ENCODE data around the gene SCUBE2.
"Not testable (repeated sequence)": the region's sequence is repeated elsewhere in the genome, so short reads cannot be mapped to it uniquely, and the experiment has no call there.

The SCUBE2 gene

GRCh38 chr11:9003573-9004182 lies 87.7 kb downstream of the SCUBE2 start, which contains the start of gene NRIP3:
Gene NRIP3 (minus strand): TSS chr11:9004001. CDS start chr11:9003935, 66 bp downstream.
- FAIRE-seq = no peak

DNA sequence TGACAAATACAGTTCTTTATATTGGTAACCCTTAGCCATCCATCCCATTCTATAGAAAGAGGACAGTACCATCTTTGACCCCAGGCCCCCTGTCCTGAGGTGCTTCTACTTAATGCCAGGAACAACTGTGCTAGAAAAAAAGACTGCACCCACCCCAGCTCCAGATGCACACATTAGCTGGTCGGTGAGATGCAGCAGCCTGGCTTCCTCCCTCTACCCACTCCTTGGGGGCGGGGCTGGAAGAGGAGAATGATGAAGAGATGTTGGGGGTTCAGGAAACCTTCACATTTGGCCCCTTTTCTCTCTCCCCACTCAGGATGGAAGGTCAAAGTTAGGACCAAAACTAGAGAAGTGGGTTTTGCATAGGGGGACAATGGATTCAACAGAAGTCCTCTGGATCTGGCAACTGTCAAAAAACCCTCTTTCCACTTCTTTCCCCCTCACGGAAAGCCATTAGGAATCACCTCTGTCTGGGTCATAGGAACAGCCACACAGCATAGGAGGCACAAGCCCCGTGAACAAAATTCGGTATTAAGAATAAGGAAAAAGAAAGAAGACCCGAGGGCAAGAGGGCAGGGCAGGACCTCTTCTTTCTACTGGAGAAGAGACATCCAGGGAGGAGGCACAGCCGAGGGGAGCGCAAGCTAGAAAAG lies 88.4 kb downstream of the SCUBE2 start:
- no peak for FAIRE-seq

DNA sequence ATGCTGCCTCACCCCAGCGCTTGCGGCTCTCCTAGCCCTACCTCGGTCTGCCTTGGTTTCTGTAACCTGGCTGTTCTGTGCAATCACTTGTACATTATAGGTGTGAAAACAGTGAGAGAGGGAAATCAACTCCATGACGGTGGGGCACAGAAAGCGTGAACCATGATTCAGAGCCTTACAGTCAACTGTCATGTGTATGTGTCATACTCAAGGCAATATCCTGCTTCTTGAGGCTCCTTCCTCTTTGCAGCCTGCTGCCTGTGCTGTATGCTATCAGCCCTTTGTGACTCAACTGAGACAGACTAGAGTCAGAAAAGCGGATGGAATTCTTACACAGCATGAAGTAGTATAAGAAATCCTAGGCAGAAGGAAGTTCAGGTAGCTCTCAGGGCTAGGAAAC lies 89.7 kb downstream of the SCUBE2 start:
- no peak for FAIRE-seq

DNA sequence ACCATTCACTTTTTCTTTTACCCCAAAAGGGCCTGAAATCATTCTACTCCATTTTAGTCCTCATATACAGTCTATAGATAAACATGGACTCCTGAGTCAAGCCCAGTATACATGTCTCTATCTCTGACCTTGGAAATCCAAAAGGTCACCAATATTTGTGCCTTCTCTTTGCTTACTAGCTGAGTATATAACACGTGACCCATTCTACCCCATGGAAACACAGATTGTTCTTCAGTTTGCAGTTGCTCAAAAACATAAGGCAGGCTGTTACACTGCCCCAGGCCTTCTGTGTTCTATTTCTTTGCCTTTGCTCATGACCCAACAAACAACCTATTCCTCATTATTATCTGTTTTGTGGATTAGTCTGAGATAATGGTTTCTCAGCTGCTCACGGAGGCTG lies 93.4 kb downstream of the SCUBE2 start:
- no peak for FAIRE-seq

DNA sequence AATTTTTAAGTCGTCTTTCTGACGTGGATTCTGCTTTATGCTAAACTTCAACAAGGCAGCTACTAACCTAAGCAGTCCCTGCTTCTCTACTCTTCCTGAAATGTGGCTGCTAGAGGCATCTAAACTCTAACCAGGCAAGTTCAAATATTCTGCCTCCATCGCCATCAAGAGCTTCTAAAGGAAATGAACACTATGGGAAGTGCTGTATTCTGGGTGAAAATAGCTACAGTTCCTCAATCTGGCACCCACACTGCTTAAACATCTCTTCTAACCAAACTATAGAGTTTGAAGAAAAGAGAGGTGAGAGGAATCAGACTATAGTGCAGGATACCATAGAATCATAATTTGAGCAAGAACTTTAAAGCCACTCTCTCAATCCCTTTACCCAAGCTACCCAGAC lies 93.9 kb downstream of the SCUBE2 start:
- no peak for FAIRE-seq

DNA sequence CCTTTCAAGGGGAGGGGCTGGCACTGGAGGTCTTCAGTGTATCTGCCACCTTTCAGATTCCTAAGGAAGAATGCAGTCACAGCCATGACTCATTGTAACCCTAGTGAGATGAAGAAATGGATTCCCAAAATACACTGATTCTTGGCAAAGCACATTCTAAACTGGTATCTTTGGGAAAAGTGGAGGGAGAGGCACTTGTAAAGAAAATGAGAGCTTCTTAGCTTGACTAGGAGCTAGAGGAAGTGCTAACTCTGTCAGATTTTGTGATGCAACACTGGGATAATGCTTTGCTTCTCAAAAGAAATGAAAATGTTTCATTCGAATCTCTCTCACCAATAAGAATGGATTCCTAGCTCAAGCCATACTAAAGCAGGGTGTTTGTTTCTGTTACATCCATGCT lies 101.9 kb downstream of the SCUBE2 start:
- FAIRE-seq = no peak

DNA sequence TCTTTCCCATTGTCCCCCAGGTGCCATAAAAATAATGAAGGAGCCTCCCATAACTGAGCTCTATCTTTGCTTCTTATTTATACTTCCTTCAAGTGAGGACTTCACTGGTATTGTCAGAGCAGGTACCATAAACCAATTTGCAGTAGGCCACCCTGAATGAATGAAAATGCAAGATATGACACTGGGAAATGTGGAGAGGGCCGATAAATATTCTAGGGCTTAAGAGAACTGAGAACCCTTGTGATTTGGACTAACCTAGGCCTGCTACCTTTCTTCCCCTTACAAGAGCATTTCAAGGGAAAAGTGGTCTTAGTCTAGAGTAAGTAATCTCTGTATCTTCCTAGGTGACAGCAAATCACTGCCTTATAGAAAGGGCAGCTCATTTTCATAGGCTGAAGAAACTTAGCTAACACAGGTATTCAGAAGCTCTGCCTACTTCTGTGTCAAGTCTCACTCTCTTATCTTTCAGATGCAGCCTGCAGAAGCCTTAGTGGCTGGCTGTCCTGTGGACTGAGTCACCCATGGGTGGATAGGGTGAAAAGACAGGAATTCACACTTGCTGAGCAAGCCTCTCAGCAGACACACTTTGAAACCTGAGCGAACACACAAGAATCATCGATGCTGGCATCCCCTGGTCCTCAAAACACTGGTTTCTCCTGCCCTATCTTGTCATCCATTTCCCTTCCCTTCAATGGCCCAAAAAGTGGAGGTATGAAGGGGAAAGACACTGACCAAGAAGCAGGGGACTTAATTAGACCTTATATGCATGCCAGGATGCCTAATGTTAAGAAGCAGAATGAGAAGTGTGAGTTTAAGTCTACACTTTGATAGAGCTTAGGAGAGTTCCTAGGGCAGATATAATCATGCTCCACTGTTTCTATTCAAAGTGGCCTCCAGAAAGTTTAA lies 102.8 kb downstream of the SCUBE2 start:
- FAIRE-seq = no peak

DNA sequence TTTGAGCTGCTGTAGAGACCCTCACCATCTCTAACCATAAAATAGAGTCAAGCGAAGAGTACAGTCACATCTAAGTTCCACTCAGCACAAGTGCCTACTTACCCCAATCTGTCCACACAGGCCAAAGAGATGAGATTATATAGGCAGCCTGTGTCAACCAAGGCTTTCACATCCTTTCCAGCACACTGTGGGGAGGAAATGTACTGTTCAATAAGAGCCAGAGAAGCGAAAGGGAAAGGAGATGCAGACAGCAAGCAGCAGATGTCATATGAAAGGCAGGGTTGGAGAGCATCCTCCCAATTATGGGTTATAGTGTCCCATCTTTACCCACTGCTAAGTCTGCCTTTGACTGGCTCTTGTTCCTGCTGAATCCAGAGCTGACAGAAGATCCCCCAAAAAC lies 104.0 kb downstream of the SCUBE2 start:
- FAIRE-seq = no peak

DNA sequence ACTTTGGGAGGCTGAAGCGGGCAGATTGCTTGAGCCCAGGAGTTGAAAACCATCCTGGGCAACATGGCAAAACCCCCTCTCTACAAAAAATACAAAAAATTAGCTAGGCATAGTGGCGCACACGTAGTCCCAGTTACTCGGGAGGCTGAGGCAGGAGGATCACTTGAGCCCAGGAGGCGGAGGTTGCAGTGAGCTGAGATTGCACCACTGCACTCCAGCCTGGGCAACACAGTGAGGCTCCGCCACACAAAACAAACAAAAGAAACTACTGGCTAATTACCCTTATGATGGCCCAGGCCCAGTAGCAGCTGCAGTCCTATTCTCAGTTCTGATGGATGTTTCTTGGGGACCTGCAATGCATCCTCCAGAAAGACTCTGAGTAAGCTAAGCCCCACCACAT lies 104.6 kb downstream of the SCUBE2 start:
- FAIRE-seq = not testable (repeated sequence)

DNA sequence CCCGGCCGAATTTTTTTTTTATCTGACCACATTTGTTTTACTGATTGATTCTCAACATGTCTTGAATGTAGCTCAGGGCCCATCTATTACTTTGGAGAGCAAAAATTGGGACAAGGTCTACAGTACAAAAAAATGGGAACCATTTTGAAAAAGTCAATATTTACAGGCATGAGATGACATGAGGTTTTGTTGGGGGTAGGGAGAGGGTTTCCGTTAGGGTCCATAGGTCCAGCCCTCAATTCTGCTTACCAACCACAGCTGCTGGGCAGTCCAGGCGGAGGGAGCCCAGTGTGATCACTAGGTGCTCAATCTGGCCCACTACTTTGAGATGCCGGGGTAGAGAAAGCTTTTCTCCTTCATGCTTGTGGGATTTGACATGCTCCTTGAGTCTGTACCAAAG lies 105.9 kb downstream of the SCUBE2 start:
- FAIRE-seq = no peak

DNA sequence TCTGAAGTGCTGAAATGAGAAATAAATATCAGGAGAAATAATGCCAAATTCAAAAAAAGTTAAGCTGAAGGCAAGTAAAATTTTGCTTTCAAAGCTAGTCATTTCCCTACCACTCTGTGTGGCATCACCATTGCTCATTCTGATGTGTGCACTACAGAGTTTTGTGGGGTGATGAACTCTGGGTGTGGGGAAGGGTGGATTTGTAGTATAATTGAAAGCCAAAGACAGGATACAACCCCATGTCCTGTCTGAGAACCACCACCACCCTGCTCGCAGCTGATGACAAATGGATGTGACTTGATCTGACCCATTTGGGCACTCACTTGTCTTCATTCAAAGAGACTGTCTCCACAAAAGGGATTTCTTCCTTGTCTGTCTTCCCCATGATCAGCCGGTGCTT lies 107.8 kb downstream of the SCUBE2 start:
- no peak for FAIRE-seq

- no peak for FAIRE-seq
Observed at GRCh38 chr11:8980485-8980884, 110.9 kb downstream of the SCUBE2 start.

DNA sequence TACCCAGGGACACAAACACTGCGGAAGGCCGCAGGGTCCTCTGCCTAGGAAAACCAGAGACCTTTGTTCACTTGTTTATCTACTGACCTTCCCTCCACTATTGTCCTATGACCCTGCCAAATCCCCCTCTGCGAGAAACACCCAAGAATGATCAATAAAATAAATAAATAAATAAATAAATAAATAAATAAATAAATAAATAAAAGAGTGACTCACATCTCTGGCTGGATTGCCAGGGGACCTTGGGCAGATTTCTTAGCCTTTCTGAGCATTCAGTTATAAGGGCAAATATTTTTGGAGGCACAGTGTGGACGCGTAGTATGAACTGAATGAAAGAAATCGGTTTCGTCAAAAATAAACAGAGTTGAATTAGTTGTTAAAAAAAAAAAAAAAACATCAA lies 112.0 kb downstream of the SCUBE2 start:
- FAIRE-seq = not testable (repeated sequence)

DNA sequence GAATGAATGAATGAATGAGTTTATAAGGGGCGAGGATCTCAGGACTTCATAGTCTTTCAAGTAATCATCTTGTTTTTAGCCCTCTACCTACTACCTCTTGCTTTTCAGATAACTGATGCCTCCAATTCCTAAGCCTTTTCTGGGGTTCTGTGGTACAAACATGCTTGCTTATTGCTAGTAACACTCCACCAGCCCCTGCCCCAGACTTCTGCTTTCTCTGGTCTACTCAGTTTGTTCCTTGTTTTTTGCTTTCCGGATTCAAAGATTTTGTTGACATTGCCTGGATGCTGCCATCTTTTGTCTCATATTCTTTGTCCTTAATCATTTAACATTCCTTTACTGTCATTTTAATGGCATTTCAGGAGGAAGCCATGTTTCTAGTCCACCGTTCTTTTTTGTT lies 118.3 kb downstream of the SCUBE2 start:
- FAIRE-seq = no peak

DNA sequence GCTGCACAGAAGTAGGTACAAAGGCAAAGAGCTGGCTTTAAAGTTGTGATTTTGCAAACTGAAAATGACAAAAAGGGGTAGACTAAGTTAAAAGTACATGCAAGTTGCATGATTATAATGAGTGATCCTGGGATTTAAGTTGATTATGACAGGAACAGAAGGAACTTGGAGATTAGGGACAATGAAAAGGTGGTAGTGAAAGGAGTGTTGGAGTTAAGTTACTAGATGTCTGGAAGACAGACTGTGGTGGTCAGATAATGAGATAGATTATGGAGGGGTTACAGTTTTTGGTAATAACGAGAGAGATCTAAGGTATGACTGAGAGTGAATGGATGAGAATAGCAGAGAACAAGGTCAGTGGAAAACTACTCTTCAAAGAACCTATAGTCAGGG lies 119.5 kb downstream of the SCUBE2 start:
- no peak for FAIRE-seq

DNA sequence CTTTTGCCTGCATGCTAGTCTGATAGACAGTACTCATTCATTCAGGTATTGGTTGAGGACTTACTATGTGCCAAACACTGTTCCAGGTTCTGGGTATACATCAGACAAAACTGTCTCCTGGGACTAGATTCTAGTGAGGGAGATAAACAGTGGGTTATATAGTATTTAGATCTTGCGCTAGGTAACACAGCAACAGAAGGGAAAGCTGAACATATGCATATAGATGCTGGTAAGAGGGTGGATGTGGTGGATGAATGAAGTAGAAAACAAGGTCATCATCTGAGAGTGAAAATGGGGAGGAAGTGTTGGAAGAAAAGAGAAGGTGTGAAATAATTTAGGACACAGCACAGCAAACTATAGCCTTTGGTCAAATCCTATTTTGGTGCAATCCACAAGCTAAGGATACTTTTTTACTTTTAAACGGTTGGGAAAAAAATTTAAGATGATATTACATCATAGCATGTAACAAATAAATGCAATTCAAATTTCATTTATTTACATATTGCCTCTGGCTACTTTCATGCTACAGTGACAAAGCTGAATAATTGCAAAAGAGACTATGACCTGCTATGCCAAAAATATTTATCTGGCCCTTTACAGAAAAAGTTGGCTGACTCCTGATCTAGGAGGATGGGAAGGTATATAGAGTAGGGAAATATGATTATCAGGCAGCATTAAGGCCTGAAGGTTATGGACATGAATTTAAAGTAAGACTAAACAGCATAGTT lies 120.0 kb downstream of the SCUBE2 start:
- no peak for FAIRE-seq

Data from TTC549 (cell line).